ENCODE measurements around the gene PAM16. TPM values are rescaled to one million over a fixed set of nuclear protein-coding genes. Genes with fewer than 3 reads are reported as not detected.

Gene PAM16
- polyA plus RNA-seq, 1 donor from 2014 or later: 145 TPM

DNA sequence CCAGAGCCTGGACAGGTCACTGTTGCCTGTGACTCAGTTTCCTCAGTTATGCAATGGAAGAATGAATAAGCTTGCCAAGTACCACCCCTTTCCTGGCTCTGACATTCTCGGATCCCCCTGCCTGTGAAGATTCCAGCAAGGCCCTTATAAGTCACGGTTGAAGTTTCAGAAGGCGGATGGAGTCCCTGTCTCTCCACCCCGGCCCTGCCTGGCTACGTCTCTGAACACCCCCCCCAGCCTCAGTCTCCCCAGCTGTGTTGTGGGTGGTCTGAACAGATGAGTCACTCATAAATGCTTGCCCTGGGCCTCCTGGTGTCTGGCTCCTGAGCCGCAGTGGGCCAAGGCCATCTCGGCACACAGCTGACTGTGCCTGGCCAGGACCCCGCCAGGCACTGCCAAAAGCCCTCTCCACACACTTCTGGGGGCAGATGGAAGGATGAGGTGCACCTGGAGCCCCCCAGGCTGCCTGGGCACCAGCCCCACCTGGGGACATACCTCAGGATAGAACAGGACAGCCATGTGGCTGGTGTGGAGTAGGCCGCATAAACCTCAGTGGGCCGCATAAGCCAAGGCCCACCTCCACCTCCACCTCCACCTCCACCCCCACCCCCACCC lies 35.9 kb upstream of the PAM16 start:
- Histone ChIP-seq H3K79me2 (replicated peaks; ENCODE audit: insufficient read depth, low read length) (no peaks in the 10 kb centered on the region), H3K4me2 (ENCODE audit: low read length) (no peak overlapping the region), H2AFZ (ENCODE audit: low read depth, low read length) (no peak overlapping the region), H3K27ac (ENCODE audit: low read length) (no peak overlapping the region), H4K20me1 (ENCODE audit: insufficient read depth) (no peaks in the 10 kb centered on the region), H3K27me3 (ENCODE audit: insufficient read depth, low read depth, low read length) (no peaks in the 10 kb centered on the region), H3K4me3 (ENCODE audit: low read length) (no peak overlapping the region), H3K9me2 (ENCODE audit: insufficient read depth, low read length) (no peaks in the 10 kb centered on the region), H3F3A (ENCODE audit: insufficient read depth, low read length, poor library complexity, severe bottlenecking) (no peaks in the 10 kb centered on the region), H3K36me3 (ENCODE audit: insufficient read depth, low read length) (no peaks in the 10 kb centered on the region), H3K9ac (ENCODE audit: low read length) (no peak overlapping the region), H3K9me3 (ENCODE audit: low read length) (no peaks in the 10 kb centered on the region)
- TF ChIP-seq TAF1 (IDR thresholded peaks at IDR 0.05; ENCODE audit: low read depth): no peak
- no peak for TF ChIP-seq MXI1 (conservative IDR thresholded peaks at IDR 0.05; ENCODE audit: poor library complexity, severe bottlenecking)
- no peak for TF ChIP-seq SMC3 (conservative IDR thresholded peaks at IDR 0.05; ENCODE audit: poor library complexity)
- no peak for TF ChIP-seq EZH2 (IDR thresholded peaks at IDR 0.05; ENCODE audit: borderline replicate concordance, insufficient read depth, low read length, poor library complexity, severe bottlenecking)
- TF ChIP-seq, protein P1, sequence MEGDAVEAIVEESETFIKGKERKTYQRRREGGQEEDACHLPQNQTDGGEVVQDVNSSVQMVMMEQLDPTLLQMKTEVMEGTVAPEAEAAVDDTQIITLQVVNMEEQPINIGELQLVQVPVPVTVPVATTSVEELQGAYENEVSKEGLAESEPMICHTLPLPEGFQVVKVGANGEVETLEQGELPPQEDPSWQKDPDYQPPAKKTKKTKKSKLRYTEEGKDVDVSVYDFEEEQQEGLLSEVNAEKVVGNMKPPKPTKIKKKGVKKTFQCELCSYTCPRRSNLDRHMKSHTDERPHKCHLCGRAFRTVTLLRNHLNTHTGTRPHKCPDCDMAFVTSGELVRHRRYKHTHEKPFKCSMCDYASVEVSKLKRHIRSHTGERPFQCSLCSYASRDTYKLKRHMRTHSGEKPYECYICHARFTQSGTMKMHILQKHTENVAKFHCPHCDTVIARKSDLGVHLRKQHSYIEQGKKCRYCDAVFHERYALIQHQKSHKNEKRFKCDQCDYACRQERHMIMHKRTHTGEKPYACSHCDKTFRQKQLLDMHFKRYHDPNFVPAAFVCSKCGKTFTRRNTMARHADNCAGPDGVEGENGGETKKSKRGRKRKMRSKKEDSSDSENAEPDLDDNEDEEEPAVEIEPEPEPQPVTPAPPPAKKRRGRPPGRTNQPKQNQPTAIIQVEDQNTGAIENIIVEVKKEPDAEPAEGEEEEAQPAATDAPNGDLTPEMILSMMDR (IDR thresholded peaks at IDR 0.05; ENCODE audit: poor library complexity, severe bottlenecking): no peak
- TF ChIP-seq, protein P2, sequence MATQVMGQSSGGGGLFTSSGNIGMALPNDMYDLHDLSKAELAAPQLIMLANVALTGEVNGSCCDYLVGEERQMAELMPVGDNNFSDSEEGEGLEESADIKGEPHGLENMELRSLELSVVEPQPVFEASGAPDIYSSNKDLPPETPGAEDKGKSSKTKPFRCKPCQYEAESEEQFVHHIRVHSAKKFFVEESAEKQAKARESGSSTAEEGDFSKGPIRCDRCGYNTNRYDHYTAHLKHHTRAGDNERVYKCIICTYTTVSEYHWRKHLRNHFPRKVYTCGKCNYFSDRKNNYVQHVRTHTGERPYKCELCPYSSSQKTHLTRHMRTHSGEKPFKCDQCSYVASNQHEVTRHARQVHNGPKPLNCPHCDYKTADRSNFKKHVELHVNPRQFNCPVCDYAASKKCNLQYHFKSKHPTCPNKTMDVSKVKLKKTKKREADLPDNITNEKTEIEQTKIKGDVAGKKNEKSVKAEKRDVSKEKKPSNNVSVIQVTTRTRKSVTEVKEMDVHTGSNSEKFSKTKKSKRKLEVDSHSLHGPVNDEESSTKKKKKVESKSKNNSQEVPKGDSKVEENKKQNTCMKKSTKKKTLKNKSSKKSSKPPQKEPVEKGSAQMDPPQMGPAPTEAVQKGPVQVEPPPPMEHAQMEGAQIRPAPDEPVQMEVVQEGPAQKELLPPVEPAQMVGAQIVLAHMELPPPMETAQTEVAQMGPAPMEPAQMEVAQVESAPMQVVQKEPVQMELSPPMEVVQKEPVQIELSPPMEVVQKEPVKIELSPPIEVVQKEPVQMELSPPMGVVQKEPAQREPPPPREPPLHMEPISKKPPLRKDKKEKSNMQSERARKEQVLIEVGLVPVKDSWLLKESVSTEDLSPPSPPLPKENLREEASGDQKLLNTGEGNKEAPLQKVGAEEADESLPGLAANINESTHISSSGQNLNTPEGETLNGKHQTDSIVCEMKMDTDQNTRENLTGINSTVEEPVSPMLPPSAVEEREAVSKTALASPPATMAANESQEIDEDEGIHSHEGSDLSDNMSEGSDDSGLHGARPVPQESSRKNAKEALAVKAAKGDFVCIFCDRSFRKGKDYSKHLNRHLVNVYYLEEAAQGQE (IDR thresholded peaks at IDR 0.05; ENCODE audit: borderline replicate concordance): no peak
- no peak for TF ChIP-seq RAD21 (conservative IDR thresholded peaks at IDR 0.05)
- no peak for TF ChIP-seq POLR2AphosphoS5 (IDR thresholded peaks at IDR 0.05)
- TF ChIP-seq EP300 (conservative IDR thresholded peaks at IDR 0.05; ENCODE audit: poor library complexity, severe bottlenecking): no peak

DNA sequence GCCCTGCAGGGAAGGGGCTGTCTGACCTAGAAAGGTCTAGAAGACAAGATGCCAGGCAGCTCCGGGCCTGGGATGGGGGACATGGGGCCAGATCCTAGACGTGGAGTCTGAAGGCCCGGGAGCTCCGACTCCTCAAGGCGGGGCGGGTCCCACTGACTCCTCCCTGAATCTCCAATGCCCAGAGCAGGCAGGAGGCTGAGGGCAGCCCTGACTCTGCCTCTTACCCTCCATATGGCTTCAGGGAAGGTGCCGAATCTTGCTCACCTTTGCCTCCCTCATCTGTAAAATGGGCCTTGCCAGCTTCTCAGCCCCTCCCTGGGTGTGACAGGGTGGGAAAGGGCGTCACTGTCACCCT lies 35.3 kb upstream of the PAM16 start:
- no peak overlapping the region for H3K4me2 ChIP-seq (ENCODE audit: low read length)
- no peaks in the 10 kb centered on the region for H3K36me3 ChIP-seq (ENCODE audit: insufficient read depth, low read length)

More for the DNA sequence above, 35.3 kb upstream of the PAM16 start:
- no peaks in the 10 kb centered on the region for H3K9me3 ChIP-seq (ENCODE audit: low read length)
- no peaks in the 10 kb centered on the region for H3K27me3 ChIP-seq (ENCODE audit: insufficient read depth, low read depth, low read length)
- H3K4me3 ChIP-seq (ENCODE audit: low read length): no peak overlapping the region
- H4K20me1 ChIP-seq (ENCODE audit: insufficient read depth): no peaks in the 10 kb centered on the region
- H2AFZ ChIP-seq (ENCODE audit: low read depth, low read length): no peak overlapping the region
- no peaks in the 10 kb centered on the region for H3K79me2 ChIP-seq (replicated peaks; ENCODE audit: insufficient read depth, low read length)
- H3F3A ChIP-seq (ENCODE audit: insufficient read depth, low read length, poor library complexity, severe bottlenecking): no peaks in the 10 kb centered on the region
- TF ChIP-seq POLR2AphosphoS5 (IDR thresholded peaks at IDR 0.05) (no peak), EZH2 (IDR thresholded peaks at IDR 0.05; ENCODE audit: borderline replicate concordance, insufficient read depth, low read length, poor library complexity, severe bottlenecking) (no peak), RAD21 (conservative IDR thresholded peaks at IDR 0.05) (no peak), SMC3 (conservative IDR thresholded peaks at IDR 0.05; ENCODE audit: poor library complexity) (no peak), MXI1 (conservative IDR thresholded peaks at IDR 0.05; ENCODE audit: poor library complexity, severe bottlenecking) (no peak), TAF1 (IDR thresholded peaks at IDR 0.05; ENCODE audit: low read depth) (no peak), EP300 (conservative IDR thresholded peaks at IDR 0.05; ENCODE audit: poor library complexity, severe bottlenecking) (no peak)
- TF ChIP-seq, protein P2 (IDR thresholded peaks at IDR 0.05; ENCODE audit: borderline replicate concordance): no peak
- TF ChIP-seq, protein P1 (IDR thresholded peaks at IDR 0.05; ENCODE audit: poor library complexity, severe bottlenecking): no peak
- H3K9me2 ChIP-seq (ENCODE audit: insufficient read depth, low read length): no peaks in the 10 kb centered on the region
- no peak overlapping the region for H3K9ac ChIP-seq (ENCODE audit: low read length)
- no peak overlapping the region for H3K27ac ChIP-seq (ENCODE audit: low read length)
